Left lung (tissue), 10 donors: Measurements from ENCODE around the gene OR5B2. TPM values are rescaled to one million over a fixed set of nuclear protein-coding genes. Genes with fewer than 3 reads are reported as not detected.
A peak's percentile ranks its signal among the peaks of the same experiment; 100 is the strongest.

Source experiments
- ATAC-seq: fragments of 200-7000 bp; cut with Tn5 transposase; one replicate; pipeline ENCODE4 v1.9.1; 2020; ENCODE audit warnings: moderate library complexity
- DNase-seq, 4 donors: peaks; one replicate each; pipeline ENCODE4 v3.0.0-alpha.2; 2013 to 2020
- H3K27ac ChIP-seq, 2 donors: fragments of 200-600 bp; sonication (generic) in 1 of 2; one replicate each; pipeline versions ENCODE4 v1.5.0 to v1.8.0; 2020 to 2021
- H3K27me3 ChIP-seq, 2 donors: fragments of 200-600 bp; sonication (generic) in 1 of 2; one replicate each; pipeline versions ENCODE4 v1.5.0 to v1.8.0; 2020 to 2021
- H3K36me3 ChIP-seq, 2 donors: fragments of 200-600 bp; sonication (generic) in 1 of 2; one replicate each; pipeline versions ENCODE4 v1.5.0 to v1.8.0; 2020 to 2021
- H3K4me1 ChIP-seq, 2 donors: fragments of 200-600 bp; one replicate each; pipeline ENCODE4 v1.8.0; 2021
- H3K4me3 ChIP-seq, 2 donors: fragments of 200-600 bp; sonication (generic) in 1 of 2; one replicate each; pipeline versions ENCODE4 v1.5.0 to v1.8.0; 2020 to 2021; ENCODE audit warnings: mild to moderate bottlenecking in 1 of 2
- H3K9me3 ChIP-seq, 2 donors: fragments of 200-600 bp; sonication (generic) in 1 of 2; one replicate each; pipeline versions ENCODE4 v1.5.0 to v1.8.0; 2020 to 2021
- intact Hi-C, 2 donors: fragments of 100-400 bp; cut with DNase I; formaldehyde crosslinking; loops; one replicate each; pipeline versions ENCODE4 v1.11.2 to v1.14.2; 2022
- polyA plus RNA-seq, 6 donors: library from polyadenylated mRNA; unstranded; fragments of 120-200 nt; gene quantifications; one replicate each; pipeline ENCODE4 v1.2.1, GENCODE V29; 2013; ENCODE audit not compliant: insufficient read length in 6 of 6
- total RNA-seq, 2 donors: library from RNA; stranded (reverse); fragmentation: NEBNext Ultra II Directional; extraction: Animal tissue kit (Norgen Biotek cat#: 25700); gene quantifications; one replicate each; pipeline ENCODE4 v1.2.1, GENCODE V29; 2021
- TF ChIP-seq, protein P1 (sequence below), 2 donors: fragments of 200-600 bp; sonication (generic) in 1 of 2; IDR thresholded peaks; one replicate each; pipeline versions ENCODE4 v1.5.0 to v1.8.0; 2021; ENCODE audit warnings: antibody characterized with exemption in 2 of 2
- donor health status: DM: no; HTN: yes; CAD: no.
- donor health status: DM: no; HTN: no; CAD: no.

OR5B2 gene
- total and polyA plus RNA-seq, 8 donors = 0.09 TPM; not detected in 7

- H3K4me1 ChIP-seq = no peaks in the 10 kb centered on the region
Observed at GRCh38 chr11:58392746-58393145, 35.2 kb downstream of the OR5B2 start.

GRCh38 chr11:58391879-58392278 is 36.0 kb downstream of the OR5B2 start:
- Histone ChIP-seq H3K4me1 (no peaks in the 10 kb centered on the region), H3K27ac (no peak overlapping the region), H3K27me3 (no peaks in the 10 kb centered on the region), H3K36me3 (no peaks in the 10 kb centered on the region), H3K9me3 (peaks cover 0 to 10% of the 10 kb centered on the region in 2 donors), H3K4me3 (no peak overlapping the region)
- no peak for DNase-seq
- TF ChIP-seq, protein P1, sequence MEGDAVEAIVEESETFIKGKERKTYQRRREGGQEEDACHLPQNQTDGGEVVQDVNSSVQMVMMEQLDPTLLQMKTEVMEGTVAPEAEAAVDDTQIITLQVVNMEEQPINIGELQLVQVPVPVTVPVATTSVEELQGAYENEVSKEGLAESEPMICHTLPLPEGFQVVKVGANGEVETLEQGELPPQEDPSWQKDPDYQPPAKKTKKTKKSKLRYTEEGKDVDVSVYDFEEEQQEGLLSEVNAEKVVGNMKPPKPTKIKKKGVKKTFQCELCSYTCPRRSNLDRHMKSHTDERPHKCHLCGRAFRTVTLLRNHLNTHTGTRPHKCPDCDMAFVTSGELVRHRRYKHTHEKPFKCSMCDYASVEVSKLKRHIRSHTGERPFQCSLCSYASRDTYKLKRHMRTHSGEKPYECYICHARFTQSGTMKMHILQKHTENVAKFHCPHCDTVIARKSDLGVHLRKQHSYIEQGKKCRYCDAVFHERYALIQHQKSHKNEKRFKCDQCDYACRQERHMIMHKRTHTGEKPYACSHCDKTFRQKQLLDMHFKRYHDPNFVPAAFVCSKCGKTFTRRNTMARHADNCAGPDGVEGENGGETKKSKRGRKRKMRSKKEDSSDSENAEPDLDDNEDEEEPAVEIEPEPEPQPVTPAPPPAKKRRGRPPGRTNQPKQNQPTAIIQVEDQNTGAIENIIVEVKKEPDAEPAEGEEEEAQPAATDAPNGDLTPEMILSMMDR (IDR thresholded peaks at IDR 0.05) = no peak
- ATAC-seq = no peak
- intact Hi-C loops = no loop called here

More at GRCh38 chr11:58392746-58393145, 35.2 kb downstream of the OR5B2 start:
- Histone ChIP-seq H3K27ac (no peak overlapping the region), H3K27me3 (no peaks in the 10 kb centered on the region), H3K4me3 (no peak overlapping the region), H3K36me3 (no peaks in the 10 kb centered on the region), H3K9me3 (peaks cover 0 to 10% of the 10 kb centered on the region in 2 donors)
- intact Hi-C loops = no loop called here
- ATAC-seq (no peak), DNase-seq (no peak)
- TF ChIP-seq, protein P1 (IDR thresholded peaks at IDR 0.05) = no peak

DNA sequence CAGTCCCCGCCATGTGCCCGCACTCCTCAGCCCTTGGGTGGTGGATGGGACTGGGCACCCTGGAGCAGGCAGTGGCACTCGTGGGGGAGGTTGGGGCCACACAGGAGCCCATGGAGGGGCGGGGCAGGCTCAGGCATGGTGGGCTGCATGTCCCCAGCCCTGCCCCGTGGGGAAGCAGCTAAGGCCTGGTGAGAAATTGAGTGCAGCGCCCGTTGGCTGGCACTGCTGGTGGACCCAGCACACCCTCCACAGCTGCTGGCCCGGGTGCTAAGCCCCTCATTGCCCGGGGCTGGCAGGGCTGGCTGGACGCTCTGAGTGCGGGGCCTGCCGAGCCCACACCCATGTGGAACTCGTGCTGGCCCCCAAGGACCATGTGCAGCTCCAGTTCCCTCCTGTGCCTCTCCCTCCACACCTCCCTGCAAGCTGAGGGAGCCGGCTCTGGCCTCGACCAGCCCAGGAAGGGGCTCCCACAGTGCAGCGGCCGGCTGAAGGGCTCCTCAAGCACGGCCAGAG is 37.3 kb downstream of the OR5B2 start:
- H3K4me3 ChIP-seq = no peak overlapping the region
- no peaks in the 10 kb centered on the region for H3K4me1 ChIP-seq
- no peak overlapping the region for H3K27ac ChIP-seq
- DNase-seq = peak in 2 of 4 donors; percentile 24 to 67
- ATAC-seq = no peak
- intact Hi-C loops = no loop called here
- TF ChIP-seq, protein P1 (IDR thresholded peaks at IDR 0.05) = no peak
- H3K9me3 ChIP-seq = peaks cover 0 to 10% of the 10 kb centered on the region in 2 donors
- no peaks in the 10 kb centered on the region for H3K36me3 ChIP-seq
- no peaks in the 10 kb centered on the region for H3K27me3 ChIP-seq

Other genes with a start within 250 kb of the OR5B2 start
- not detected for gene OR9Q2, start 239.1 kb downstream of the OR5B2 start, total RNA-seq
- not detected for gene OR9Q2, start 239.1 kb downstream of the OR5B2 start, polyA plus RNA-seq
- gene OR1S2, start 224.0 kb downstream of the OR5B2 start, total RNA-seq = not detected
- not detected for gene OR1S2, start 224.0 kb downstream of the OR5B2 start, polyA plus RNA-seq
- not detected for gene OR1S1, start 215.4 kb downstream of the OR5B2 start, total RNA-seq
- not detected for gene OR1S1, start 215.4 kb downstream of the OR5B2 start, polyA plus RNA-seq
- gene OR10Q1, start 199.2 kb downstream of the OR5B2 start, total RNA-seq = not detected
- under 1 TPM in 4 of 6 donors, not detected in 2; 0.14 to 0.26 (median 0.18) TPM for gene OR10Q1, start 199.2 kb downstream of the OR5B2 start, polyA plus RNA-seq
- gene OR10W1, start 159.9 kb downstream of the OR5B2 start, total RNA-seq = not detected
- not detected for gene OR10W1, start 159.9 kb downstream of the OR5B2 start, polyA plus RNA-seq
- gene OR5B17, start 69.1 kb downstream of the OR5B2 start, total RNA-seq = not detected
- gene OR5B17, start 69.1 kb downstream of the OR5B2 start, polyA plus RNA-seq = not detected
- not detected for gene OR5B3, start 21.2 kb downstream of the OR5B2 start, total RNA-seq
- not detected for gene OR5B3, start 21.2 kb downstream of the OR5B2 start, polyA plus RNA-seq
- gene OR5B12, start 14.1 kb upstream of the OR5B2 start, total RNA-seq = not detected
- gene OR5B12, start 14.1 kb upstream of the OR5B2 start, polyA plus RNA-seq = not detected
- under 1 TPM in 1 of 2 donors, not detected in 1; 0.71 TPM for gene OR5B21, start 80.0 kb upstream of the OR5B2 start, total RNA-seq
- gene OR5B21, start 80.0 kb upstream of the OR5B2 start, polyA plus RNA-seq = not detected
- gene LPXN, start 147.7 kb upstream of the OR5B2 start, total RNA-seq = 10 to 100 TPM; 18.9 to 43.8 TPM
- 10 to 100 TPM in 3 of 6 donors, 1 to 10 TPM in 3; 8.1 to 10.5 (median 9.6) TPM for gene LPXN, start 147.7 kb upstream of the OR5B2 start, polyA plus RNA-seq
- 10 to 100 TPM; 41.3 to 50.1 TPM for gene ZFP91, start 150.9 kb upstream of the OR5B2 start, total RNA-seq
- gene ZFP91, start 150.9 kb upstream of the OR5B2 start, polyA plus RNA-seq = 10 to 100 TPM; 53.8 to 62.4 (median 59.2) TPM
- gene CNTF, start 194.5 kb upstream of the OR5B2 start, total RNA-seq = 1 to 10 TPM in 1 of 2 donors, under 1 TPM in 1; 0.47 to 1.9 TPM
- 1 to 10 TPM in 2 of 6 donors, under 1 TPM in 4; 0.64 to 1.1 (median 0.77) TPM for gene CNTF, start 194.5 kb upstream of the OR5B2 start, polyA plus RNA-seq